ENCODE data around the gene KCNQ1.

GRCh38 chr11:2817431-2817830 lies 372.6 kb downstream of the KCNQ1 start:
- no peak for TF ChIP-seq CTCF (conservative IDR thresholded peaks at IDR 0.05)
- TF ChIP-seq EZH2 (IDR thresholded peaks at IDR 0.05; ENCODE audit: low read depth) = no peak
